ENCODE data around the gene PITPNM1.

PITPNM1 gene

GRCh38 chr11:67501854-67502253, 3.3 kb downstream of the PITPNM1 start:
- DNase-seq = no peak

DNA sequence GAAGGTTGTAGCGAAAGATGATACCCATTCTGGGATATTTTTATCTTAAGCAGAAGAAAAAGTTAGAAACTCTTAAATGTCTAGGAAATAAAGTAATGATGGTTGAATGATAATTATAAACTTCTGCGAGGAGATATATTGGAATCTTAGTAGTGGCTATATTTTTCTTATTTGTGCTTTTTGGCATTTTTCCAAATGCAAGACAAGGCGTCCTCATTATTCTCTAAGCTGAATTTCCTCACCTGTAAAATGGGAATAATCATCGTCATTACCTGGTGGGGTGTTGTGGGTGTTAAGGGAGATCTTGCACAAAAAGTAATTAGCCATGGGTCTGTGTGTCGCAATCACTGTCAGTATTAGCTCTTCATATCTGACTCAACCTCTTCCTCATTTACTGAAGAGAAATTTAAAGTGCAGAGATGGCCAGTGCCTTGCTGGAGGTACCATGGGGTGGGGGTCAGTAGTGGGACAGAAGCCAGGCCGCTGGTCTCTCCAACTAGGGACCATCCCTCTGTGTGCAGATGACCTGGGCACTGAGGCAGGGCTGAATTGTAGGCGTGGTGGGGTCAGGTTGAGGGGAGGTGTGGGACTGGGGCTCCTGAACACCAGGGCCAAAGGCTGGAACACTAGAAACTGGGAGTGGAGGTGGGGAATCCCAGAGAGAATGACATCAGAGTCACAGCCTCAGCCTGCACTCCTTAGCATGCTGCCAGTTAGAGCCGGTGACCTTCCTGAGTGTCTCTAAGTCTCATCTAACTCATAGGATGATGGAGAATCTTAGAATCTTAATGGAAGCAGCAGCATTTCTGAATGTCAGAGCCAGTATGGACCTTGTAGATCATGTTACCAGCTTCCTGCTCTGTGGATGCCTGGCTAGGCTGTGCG, 4.1 kb downstream of the PITPNM1 start:
- peak; percentile 76 for DNase-seq

DNA sequence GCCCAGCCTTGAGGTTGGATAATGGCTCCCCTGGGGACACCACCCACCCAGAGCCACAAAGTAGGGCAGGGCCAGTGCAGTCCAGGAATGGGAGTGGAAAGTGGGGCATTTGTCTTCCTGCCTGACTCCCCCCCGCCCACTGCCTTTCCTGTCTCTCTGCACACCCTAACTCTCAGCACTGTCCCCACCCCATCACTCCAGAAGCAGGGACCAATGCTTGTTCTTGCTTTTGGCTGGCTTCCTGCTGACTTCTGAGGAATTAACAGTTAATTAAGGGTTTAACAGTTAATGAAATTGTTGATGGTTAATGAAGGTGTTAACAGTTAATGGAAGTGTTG, 4.7 kb downstream of the PITPNM1 start:
- no peak for DNase-seq

DNA sequence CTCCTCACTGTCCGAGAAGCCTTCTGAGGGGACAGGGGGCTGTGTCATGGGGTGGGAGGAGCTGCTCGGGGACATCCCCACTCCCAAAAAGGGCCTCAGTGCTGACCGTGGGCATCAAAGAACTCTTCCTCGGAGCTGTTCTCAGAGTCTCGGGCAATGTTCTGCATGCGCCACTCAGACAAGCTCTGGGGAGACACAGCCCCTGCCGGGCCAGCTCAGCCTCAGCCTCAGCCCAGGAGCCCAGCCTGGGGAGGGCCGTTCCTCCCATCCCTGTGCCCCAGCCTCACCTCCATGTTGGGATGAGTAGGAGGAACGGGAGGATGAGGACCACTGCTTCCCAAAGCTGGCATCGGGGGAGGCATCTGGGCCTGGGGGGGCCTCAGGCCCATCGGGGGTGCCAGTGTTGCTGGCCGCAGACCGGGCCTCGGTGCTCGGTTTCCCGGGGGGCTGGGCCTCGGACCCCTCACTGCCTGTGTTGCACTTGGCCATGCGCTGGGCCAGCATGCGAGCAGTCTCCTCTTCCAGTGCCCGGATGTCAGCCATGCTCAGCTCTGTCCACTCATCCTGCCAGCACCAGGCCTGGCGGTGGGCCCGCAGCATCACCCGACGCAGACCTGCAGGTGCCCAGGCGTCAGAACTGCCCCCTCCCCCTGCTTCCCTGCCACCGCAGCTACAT, 5.2 kb downstream of the PITPNM1 start:
- no peak for DNase-seq

- DNase-seq = no peak
Measured at GRCh38 chr11:67498544-67498972, 6.6 kb downstream of the PITPNM1 start.

- DNase-seq = no peak
Measured at GRCh38 chr11:67497656-67498291, 7.4 kb downstream of the PITPNM1 start.

- DNase-seq = no peak
Measured at GRCh38 chr11:67496113-67496512, 9.1 kb downstream of the PITPNM1 start.

GRCh38 chr11:67495234-67496005, 9.7 kb downstream of the PITPNM1 start:
- DNase-seq = no peak

GRCh38 chr11:67494371-67495233, 10.6 kb downstream of the PITPNM1 start:
- DNase-seq = no peak

DNA sequence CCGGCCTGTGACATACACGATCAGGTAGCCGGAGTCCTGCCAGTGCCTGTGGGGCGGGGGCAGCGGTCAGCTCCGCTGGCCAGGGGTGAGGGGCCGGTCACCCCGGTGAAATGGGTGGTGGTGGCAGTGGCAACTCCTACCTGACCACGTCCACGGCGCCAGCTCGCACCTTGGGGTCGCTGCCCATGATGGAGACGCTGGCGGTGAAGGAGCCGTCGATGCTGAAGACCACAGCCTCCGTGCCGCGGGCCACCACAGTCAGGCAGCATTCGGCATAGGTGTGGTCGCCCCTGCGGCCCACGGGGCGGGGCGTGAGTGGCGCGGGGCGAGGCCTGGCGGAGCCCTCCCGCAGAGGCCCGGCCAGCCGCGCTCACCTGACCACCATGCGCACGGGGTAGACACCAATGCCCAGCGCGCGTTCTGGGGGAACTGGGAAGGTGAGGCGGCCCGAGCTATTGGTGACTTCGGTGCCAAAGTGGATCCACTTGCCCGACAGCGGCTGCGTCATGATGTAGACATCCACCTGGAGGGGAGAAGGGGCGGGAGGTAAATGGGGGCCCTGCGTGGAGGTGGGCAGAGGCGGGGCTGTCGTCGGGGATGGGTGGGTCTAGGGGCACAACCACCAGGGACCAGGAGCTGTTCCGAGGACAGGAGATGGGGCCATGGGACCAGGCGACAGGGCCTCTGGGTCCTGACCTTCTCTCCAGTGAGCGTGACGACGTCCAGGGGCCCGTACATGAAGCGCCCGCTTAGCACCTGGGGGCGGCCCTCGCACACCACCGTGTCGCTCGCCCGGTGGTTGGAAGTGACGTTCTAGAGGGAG, 11.4 kb downstream of the PITPNM1 start:
- no peak for DNase-seq

DNA sequence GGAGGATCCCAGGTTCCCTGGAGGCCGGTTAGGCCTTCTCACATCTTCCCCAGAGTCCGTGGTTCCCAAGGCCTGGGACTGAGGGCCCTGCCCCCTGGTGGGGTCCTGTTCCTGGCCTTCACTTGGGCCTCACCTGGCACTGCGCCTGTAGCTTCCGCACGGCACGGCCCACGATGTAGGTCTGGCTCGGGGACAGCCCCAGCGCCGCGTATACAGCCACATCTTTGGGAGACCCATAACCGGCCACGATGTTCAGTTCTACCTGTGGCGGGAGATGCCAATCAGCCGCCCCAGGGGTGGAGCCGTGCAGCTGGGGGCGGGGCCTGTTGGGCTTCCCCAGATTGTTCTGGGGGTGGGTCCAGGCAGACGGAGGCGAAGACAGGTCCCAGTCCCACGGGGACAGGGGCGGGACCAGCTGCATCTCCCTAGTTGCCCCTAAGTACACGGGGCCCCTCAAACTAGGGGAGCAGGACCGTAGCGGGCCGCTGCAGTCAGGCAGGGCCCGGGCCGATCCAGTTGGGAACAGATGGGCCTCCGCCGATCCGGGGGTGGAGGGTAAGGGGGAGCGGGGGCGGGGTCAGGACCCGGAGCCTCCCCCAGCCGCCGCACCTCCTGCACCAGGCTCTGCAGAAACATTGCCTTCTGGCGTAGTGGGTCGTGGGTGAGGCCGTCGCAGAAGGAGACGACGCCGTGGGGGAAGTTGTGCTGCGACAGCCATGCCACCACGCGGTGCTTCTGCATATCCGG, 12.2 kb downstream of the PITPNM1 start:
- DNase-seq = no peak

- no peak for DNase-seq
Measured at GRCh38 chr11:67492069-67492727, 13.0 kb downstream of the PITPNM1 start.

DNA sequence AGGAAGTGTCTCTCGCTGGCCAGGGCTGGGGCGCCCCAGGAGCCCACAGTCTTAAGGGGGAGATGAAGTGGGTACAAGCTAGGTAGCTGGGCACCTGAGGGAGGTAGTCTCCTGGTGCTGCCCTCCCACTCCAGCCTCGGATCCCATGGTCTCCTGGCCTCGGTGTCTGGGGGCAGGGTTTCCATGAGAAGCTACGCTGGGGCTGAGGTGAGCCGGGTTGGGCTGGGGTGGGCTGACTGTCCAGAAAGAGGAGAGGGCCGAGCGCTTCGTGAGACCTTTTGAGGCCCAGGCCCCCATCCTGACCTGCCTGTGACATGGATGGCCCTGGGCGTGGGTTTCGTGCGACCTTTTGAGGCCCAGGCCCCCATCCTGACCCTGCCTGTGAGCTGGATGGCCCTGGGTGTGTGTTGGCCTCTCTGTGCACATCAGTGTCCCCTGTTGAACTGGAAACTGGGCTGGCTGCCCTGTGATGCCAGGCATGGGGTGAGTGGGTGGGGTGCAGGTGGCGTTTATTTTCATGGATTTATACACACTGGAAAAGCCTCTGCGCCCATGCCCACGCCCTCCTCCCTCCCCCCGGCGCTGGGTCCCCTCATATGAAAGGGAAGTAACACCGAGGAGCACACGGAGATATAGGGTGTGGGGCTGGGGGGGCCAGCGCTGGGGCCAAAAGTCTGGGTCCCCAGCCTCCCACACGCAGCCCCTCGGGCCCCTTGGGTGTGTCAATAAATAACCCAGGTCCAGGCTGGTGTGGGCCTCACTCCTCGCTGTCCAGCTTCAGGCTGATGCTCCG, 13.7 kb downstream of the PITPNM1 start:
- DNase-seq = no peak

DNA sequence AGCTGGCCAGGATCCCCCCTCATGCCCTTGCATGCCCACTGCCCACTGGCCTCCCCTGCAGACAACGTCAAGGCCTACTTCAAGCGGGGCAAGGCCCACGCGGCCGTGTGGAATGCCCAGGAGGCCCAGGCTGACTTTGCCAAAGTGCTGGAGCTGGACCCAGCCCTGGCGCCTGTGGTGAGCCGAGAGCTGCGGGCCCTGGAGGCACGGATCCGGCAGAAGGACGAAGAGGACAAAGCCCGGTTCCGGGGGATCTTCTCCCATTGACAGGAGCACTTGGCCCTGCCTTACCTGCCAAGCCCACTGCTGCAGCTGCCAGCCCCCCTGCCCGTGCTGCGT, 14.5 kb downstream of the PITPNM1 start:
- DNase-seq = no peak

DNA sequence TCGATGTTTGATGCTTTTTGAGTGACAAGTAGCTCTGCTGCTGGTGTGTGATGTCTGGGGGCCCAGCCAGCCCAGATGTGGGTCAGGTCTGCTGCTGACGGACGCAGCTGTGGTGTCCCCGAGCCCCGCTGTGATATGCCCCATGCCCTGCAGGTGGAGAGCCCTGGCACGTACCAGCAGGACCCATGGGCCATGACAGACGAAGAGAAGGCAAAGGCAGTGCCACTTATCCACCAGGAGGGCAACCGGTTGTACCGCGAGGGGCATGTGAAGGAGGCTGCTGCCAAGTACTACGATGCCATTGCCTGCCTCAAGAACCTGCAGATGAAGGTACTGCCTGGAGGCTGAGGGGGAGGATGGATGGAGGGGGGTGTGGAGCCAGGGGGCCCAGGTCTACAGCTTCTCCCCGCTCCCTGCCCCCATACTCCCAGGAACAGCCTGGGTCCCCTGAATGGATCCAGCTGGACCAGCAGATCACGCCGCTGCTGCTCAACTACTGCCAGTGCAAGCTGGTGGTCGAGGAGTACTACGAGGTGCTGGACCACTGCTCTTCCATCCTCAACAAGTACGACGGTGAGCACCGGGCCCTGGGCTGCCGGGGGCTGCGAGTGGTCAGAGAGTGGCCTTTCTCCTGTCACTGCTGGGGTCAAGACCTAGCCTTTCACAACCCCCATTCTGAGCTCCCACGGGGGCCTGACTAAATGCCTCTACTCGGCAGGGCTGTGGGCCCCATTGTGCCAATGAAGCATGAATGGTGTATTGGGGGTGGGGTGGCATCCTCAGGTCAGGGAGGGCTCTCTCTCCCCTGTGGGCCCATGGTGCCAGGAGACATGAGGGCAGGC, 15.1 kb downstream of the PITPNM1 start:
- DNase-seq = no peak

DNA sequence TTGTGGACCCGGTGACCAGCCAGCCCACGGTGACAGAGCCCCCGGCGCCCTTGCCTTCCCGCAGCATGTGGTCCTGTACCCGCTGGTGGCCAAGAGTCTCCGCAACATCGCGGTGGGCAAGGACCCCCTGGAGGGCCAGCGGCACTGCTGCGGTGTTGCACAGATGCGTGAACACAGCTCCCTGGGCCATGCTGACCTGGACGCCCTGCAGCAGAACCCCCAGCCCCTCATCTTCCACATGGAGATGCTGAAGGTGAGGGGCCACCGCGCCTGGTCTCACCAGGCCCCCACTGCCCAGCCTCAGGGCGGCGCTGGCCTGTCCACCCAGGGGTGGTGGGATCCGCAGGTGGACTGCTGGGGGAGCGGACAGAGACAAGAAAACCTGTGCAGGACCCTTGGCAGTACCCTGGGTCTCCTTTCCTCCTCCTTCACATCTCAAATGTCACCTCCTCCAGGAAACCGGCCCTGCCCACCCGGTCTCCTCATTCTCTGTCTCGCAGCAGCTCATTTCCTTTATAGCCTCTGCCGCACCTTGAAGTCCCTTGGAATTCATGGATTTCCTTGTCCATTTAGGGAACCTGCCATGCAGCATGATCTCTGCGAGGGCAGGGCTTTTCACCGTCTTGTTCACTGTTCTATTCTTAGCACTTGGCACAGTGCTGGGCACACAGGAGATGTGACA, 15.8 kb downstream of the PITPNM1 start:
- no peak for DNase-seq

DNA sequence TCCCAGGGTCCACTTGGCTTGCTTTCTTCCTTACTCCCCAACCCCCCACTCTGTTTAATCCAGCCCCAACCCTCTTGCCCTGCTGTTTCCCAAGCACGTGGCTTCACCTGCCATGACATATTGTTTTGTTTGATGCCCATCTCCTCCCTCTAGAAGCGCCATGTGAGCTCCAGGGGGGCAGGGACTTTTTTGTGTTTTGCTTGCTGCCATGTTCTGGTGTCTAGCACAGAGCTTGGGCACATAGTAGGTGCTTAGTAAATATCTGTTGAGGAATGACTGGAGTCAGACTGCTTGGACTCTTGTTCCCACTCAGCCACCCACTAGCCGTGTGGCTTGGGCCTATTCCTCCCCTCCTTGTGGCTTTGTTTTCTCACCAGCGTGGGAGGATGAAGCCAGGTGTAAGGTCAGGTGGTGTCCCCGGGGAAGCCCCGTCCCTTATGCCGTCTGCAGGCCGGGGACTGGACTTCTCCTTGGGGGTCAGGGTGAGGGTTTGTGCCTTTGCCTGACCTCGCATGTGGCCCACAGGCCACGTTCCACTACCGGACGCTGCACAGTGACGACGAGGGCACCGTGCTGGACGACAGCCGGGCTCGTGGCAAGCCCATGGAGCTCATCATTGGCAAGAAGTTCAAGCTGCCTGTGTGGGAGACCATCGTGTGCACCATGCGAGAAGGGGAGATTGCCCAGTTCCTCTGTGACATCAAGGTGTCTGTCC, 18.5 kb downstream of the PITPNM1 start:
- DNase-seq = no peak
